GM23338 (cell line): ENCODE data around the gene PLEKHG5. TPM values are rescaled to one million over a fixed set of nuclear protein-coding genes. Genes with fewer than 3 reads are reported as not detected.

ENCODE experiments used
- ATAC-seq: fragments of 200-7000 bp; cut with Tn5 transposase; 3 replicates; pipeline ENCODE4 v1.9.1; 2020
- DNase-seq: peaks from one replicate; pipeline ENCODE4 v3.0.0-alpha.2; 2015; ENCODE audit warnings: low spot score
- H2AFZ ChIP-seq: fragments of 200-600 bp; sonication (generic); 2 replicates; pipeline ENCODE4 v1.8.0; 2016; ENCODE audit warnings: antibody characterized with exemption, mild to moderate bottlenecking, moderate library complexity
- H3F3A ChIP-seq: fragments of 200-600 bp; sonication (generic); replicated peaks from 2 replicates; pipeline ENCODE4 v1.8.0; 2017; ENCODE audit warnings: antibody characterized with exemption, mixed run types, low read depth
- H3K27ac ChIP-seq: fragments of 200-600 bp; sonication (generic); 2 replicates; pipeline ENCODE4 v1.6.1; 2016; ENCODE audit warnings: low read depth
- H3K27me3 ChIP-seq: fragments of 200-600 bp; sonication (generic); 2 replicates; pipeline ENCODE4 v1.8.0; 2016; ENCODE audit warnings: mild to moderate bottlenecking, mixed run types, moderate library complexity; ENCODE audit not compliant: insufficient read depth
- H3K36me3 ChIP-seq: fragments of 200-600 bp; sonication (generic); 2 replicates; pipeline ENCODE4 v1.8.0; 2016; ENCODE audit warnings: mild to moderate bottlenecking; ENCODE audit not compliant: insufficient read depth
- H3K4me1 ChIP-seq: fragments of 200-600 bp; sonication (generic); 2 replicates; pipeline ENCODE4 v1.8.0; 2016; ENCODE audit warnings: mild to moderate bottlenecking, moderate library complexity; ENCODE audit not compliant: insufficient read depth
- H3K4me2 ChIP-seq: fragments of 200-600 bp; sonication (generic); 2 replicates; pipeline ENCODE4 v1.7.1; 2017; ENCODE audit warnings: mixed run types
- H3K4me3 ChIP-seq: fragments of 200-600 bp; sonication (generic); 2 replicates; pipeline ENCODE4 v1.6.1; 2016; ENCODE audit warnings: mixed run types
- H3K79me2 ChIP-seq: fragments of 200-600 bp; sonication (generic); replicated peaks from 2 replicates; pipeline ENCODE4 v1.8.0; 2017; ENCODE audit warnings: mild to moderate bottlenecking; ENCODE audit not compliant: insufficient read depth
- H3K9me2 ChIP-seq: fragments of 200-600 bp; sonication (generic); 2 replicates; pipeline ENCODE4 v1.8.0; 2017; ENCODE audit not compliant: insufficient read depth
- H4K20me1 ChIP-seq: fragments of 200-600 bp; sonication (generic); replicated peaks from 2 replicates; pipeline ENCODE4 v1.8.0; 2017; ENCODE audit warnings: mild to moderate bottlenecking; ENCODE audit not compliant: insufficient read depth
- H3K27ac Mint-ChIP-seq: 2 replicates; pipeline ENCODE4 v1.8.0; 2020; ENCODE audit warnings: inconsistent platforms, mild to moderate bottlenecking, moderate library complexity, mixed read lengths
- H3K27me3 Mint-ChIP-seq: 3 replicates; pipeline ENCODE4 v1.8.0; 2022; ENCODE audit warnings: low read depth, mild to moderate bottlenecking, moderate library complexity, mixed read lengths, inconsistent platforms; ENCODE audit not compliant: insufficient read depth, poor library complexity
- H3K36me3 Mint-ChIP-seq: 3 replicates; pipeline ENCODE4 v1.8.0; 2021; ENCODE audit warnings: low read depth, mild to moderate bottlenecking, inconsistent platforms, moderate library complexity, mixed read lengths
- H3K4me1 Mint-ChIP-seq: 3 replicates; pipeline ENCODE4 v1.8.0; 2020; ENCODE audit warnings: mild to moderate bottlenecking, inconsistent platforms, mixed read lengths
- H3K4me3 Mint-ChIP-seq: 3 replicates; pipeline ENCODE4 v1.8.0; 2021; ENCODE audit warnings: moderate library complexity, mild to moderate bottlenecking, inconsistent platforms, mixed read lengths
- H3K9me3 Mint-ChIP-seq: 3 replicates; pipeline ENCODE4 v1.8.0; 2020; ENCODE audit warnings: moderate library complexity, mild to moderate bottlenecking, inconsistent platforms, mixed read lengths
- CREB1 ChIP-seq: fragments of 250-450 bp; sonication (Bioruptor Pico); IDR thresholded peaks from 2 replicates; pipeline ENCODE4 v1.5.0; 2020; ENCODE audit warnings: low read depth, mild to moderate bottlenecking, moderate library complexity
- CTCF ChIP-seq, 2 experiments: fragments of 200-600 bp in 1 of 2; sonication (generic) in 1 of 2; conservative IDR thresholded peaks; 2 replicates each; pipeline versions ENCODE4 v1.5.1 to v1.6.1; 2016 to 2017; ENCODE audit warnings: antibody characterized with exemption in 2 of 2, low read depth in 2 of 2, mild to moderate bottlenecking in 2 of 2, moderate library complexity in 1 of 2
- ETS1 ChIP-seq: IDR thresholded peaks from 2 replicates; pipeline ENCODE4 v1.6.1; 2016; ENCODE audit warnings: antibody characterized with exemption
- EZH2 ChIP-seq: fragments of 200-600 bp; sonication (generic); IDR thresholded peaks from one replicate; pipeline ENCODE4 v1.8.0; 2017; ENCODE audit warnings: antibody characterized with exemption, mild to moderate bottlenecking, low read depth; ENCODE audit not compliant: unreplicated experiment
- EZH2phosphoT487 ChIP-seq: fragments of 200-600 bp; sonication (generic); IDR thresholded peaks from one replicate; pipeline ENCODE4 v1.8.1; 2018; ENCODE audit warnings: antibody characterized with exemption; ENCODE audit not compliant: unreplicated experiment
- JUNB ChIP-seq: IDR thresholded peaks from one replicate; pipeline ENCODE4 v1.6.1; 2016; ENCODE audit warnings: antibody characterized with exemption; ENCODE audit not compliant: unreplicated experiment
- POLR2AphosphoS5 ChIP-seq: IDR thresholded peaks from 2 replicates; pipeline ENCODE4 v1.6.1; 2016; ENCODE audit warnings: antibody characterized with exemption, low read depth
- STAT1 ChIP-seq: IDR thresholded peaks from one replicate; pipeline ENCODE4 v1.6.1; 2016; ENCODE audit warnings: antibody characterized with exemption; ENCODE audit not compliant: unreplicated experiment
- ZNF114 ChIP-seq: fragments of 250-450 bp; sonication (Bioruptor Pico); IDR thresholded peaks from 2 replicates; pipeline ENCODE4 v1.5.0; 2020; ENCODE audit warnings: mild to moderate bottlenecking, moderate library complexity
- ZNF331 ChIP-seq: fragments of 250-450 bp; sonication (Bioruptor Pico); IDR thresholded peaks from 2 replicates; pipeline ENCODE4 v1.5.0; 2020; ENCODE audit warnings: low read depth, mild to moderate bottlenecking, moderate library complexity
- polyA plus RNA-seq: library from polyadenylated mRNA; unstranded; fragments of >200 nt; fragmentation: Nextera tagmentation; extraction: Ambion mirVana; gene quantifications from 2 replicates; pipeline ENCODE4 v1.2.1, GENCODE V29; 2016
- total RNA-seq: library from RNA; depleted of rRNA; stranded (reverse); fragments of >200 nt; shearing (Covaris generic); gene quantifications from 2 replicates; pipeline ENCODE4 v1.2.3, GENCODE V29; 2014

PLEKHG5 gene
- total and polyA plus RNA-seq, 2 experiments from 2014 or later: 9.0 to 26.4 TPM

- H3K9me3 Mint-ChIP-seq: no peaks in the 10 kb centered on the region; the same call in 2 of the 3 replicates
- H3K36me3 ChIP-seq: no peaks in the 10 kb centered on the region
- H3K79me2 ChIP-seq: no peaks in the 10 kb centered on the region
- H3K4me3 Mint-ChIP-seq: peak overlapping the region; percentile 53; the same call in 2 of the 3 replicates
- DNase-seq (no peak), ATAC-seq (peak; percentile 17)
- H3K4me2 ChIP-seq: peak overlapping the region; percentile 78
- no peaks in the 10 kb centered on the region for H4K20me1 ChIP-seq
- H3K4me1 Mint-ChIP-seq: peaks cover 29% of the 10 kb centered on the region
- no peak overlapping the region for H3K27ac ChIP-seq
- H3K4me3 ChIP-seq: peak overlapping the region; percentile 37
- 0 out of 2 replicates have a peak overlapping the region, but pooled peaks have one; percentile 68 for H3K27ac Mint-ChIP-seq
- H3K4me1 ChIP-seq: peaks cover 12% of the 10 kb centered on the region
- TF ChIP-seq POLR2AphosphoS5 (peak; percentile 36; the same call in 1 of the 2 replicates), ZNF331 (no peak), EZH2phosphoT487 (no peak), CTCF (conservative IDR thresholded peaks at IDR 0.05; ENCODE audit: low read depth in 2 of 2) (no peak), JUNB (no peak), STAT1 (no peak), ETS1 (no peak), EZH2 (no peak), ZNF114 (CRISPR knock-in tag) (no peak)
- peaks cover 22% of the 10 kb centered on the region for H3K27me3 Mint-ChIP-seq
- H3K36me3 Mint-ChIP-seq: peaks cover 12% of the 10 kb centered on the region
- peaks cover 16% of the 10 kb centered on the region for H3K27me3 ChIP-seq
- H3K9me2 ChIP-seq: no peaks in the 10 kb centered on the region
- H2AFZ ChIP-seq: 0 out of 2 replicates have a peak overlapping the region, but pooled peaks have one; percentile 18
- H3F3A ChIP-seq: peaks cover 14% of the 10 kb centered on the region; the same call in 1 of the 2 replicates
These were observed 31.6 kb downstream of the PLEKHG5 start for GRCh38 chr1:6459850-6460265.

DNA sequence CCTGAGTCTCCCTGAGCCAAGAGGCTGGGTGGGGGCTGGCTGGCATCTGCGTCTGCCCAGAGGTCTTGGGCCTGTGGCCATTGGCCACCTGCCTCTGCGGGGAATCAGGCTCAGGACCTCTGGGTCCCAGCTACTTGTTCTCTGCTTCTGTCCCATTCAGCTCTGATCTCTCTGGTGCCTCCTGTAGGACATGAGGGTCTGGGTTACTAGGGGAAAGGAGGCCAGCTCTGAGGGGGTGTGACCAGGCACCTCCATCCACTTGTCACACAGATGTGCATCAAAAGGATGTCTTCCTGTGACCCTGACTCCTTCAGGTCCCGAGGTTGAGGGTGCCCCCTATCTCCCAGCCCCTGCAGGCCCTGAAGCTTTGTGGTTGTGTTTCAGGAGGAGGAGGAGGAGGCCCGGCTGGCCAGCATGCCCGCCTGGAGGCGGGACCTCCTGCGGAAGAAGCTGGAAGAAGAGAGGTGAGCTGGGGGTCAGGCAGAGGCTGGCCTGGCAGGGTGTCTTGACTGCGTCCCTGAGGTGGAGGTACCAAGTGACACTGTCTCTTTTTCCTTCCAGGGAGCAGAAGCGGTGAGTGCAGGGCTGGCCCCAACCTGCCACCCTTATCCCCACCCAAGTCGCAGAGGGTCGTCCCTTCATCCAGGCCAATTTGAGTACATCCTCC, 34.5 kb downstream of the PLEKHG5 start:
- no peak overlapping the region for H2AFZ ChIP-seq
- Mint-ChIP-seq H3K9me3 (no peaks in the 10 kb centered on the region; the same call in 2 of the 3 replicates), H3K27me3 (peaks cover 40% of the 10 kb centered on the region), H3K27ac (no peak overlapping the region), H3K4me3 (no peak overlapping the region; the same call in 2 of the 3 replicates), H3K36me3 (peaks cover 8% of the 10 kb centered on the region; the same call in 2 of the 3 replicates), H3K4me1 (peaks cover 32% of the 10 kb centered on the region)
- ATAC-seq (peak; percentile 1; the same call in 1 of the 3 replicates), DNase-seq (peak; percentile 38)
- TF ChIP-seq CREB1 (CRISPR knock-in tag): no peak
- TF ChIP-seq CTCF (conservative IDR thresholded peaks at IDR 0.05; ENCODE audit: low read depth in 2 of 2): peak; percentile 7 to 33; a peak in 3 of 4 replicates
- H3K36me3 ChIP-seq: no peaks in the 10 kb centered on the region
- no peaks in the 10 kb centered on the region for H4K20me1 ChIP-seq
- no peak overlapping the region for H3K4me3 ChIP-seq
- peaks cover 14% of the 10 kb centered on the region; the same call in 1 of the 2 replicates for H3F3A ChIP-seq
- H3K4me1 ChIP-seq: peaks cover 12% of the 10 kb centered on the region
- no peak overlapping the region for H3K4me2 ChIP-seq
- H3K79me2 ChIP-seq: no peaks in the 10 kb centered on the region
- peaks cover 38% of the 10 kb centered on the region for H3K27me3 ChIP-seq
- H3K9me2 ChIP-seq: no peaks in the 10 kb centered on the region
- H3K27ac ChIP-seq: no peak overlapping the region
